Stimulated activated CD8-positive, alpha-beta memory T cell treated with anti-CD3 and anti-CD28 coated beads, Interleukin-4, amount 100 ng/mL, for 24 hours (primary cell): Measurements from ENCODE around the gene ARHGAP27.

ENCODE experiments used
- DNase-seq: peaks from one replicate; pipeline ENCODE4 v3.0.0-alpha.2; 2020; ENCODE audit warnings: low read depth

ARHGAP27 gene

DNA sequence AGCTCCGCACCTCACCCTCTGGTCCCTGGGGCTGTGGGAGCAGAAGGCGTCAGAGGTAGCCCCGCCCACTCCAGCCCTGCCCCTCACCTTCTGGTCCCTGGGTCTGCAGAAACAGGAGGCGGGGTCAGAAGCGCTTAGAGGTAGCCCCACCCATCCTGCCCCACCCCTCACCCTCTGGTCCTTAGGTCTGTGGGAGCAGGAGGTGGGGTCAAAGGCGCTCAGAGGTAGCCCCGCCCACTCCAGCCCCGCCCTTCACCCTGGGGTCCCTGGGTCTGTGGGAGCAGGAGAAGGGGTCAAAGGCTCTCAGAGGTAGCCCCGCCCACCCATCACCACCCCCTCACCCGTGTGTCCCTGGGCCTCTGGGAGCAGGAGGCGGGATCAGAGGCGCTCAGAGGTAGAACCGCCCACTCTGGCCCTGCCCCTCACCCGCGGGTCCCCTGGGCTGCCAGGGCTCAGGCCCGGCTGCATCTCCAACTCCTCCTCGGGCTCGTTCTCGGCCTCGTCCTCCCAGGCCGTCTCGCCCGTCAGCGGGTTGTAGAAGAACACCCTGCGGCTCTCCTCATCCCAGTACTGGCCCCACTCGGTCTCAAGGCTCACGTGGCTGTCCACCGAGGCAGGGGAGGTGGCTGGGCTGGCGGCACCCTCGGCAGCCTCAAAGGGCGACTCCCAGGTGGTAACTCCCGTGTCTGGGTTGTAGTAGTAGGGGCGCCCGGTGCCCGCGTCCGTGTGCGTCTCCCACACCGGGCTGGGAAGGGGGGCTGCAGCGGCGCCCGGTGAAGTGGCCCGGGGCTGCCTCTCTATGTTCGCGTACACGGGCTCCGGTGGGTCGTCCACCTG lies 27.2 kb downstream of the ARHGAP27 start:
- no peak for DNase-seq

GRCh38 chr17:45404870-45405249 lies 27.8 kb downstream of the ARHGAP27 start:
- no peak for DNase-seq

GRCh38 chr17:45403906-45404490 lies 28.7 kb downstream of the ARHGAP27 start:
- no peak for DNase-seq

- no peak for DNase-seq
Measured at GRCh38 chr17:45402916-45403315, 29.8 kb downstream of the ARHGAP27 start.

DNA sequence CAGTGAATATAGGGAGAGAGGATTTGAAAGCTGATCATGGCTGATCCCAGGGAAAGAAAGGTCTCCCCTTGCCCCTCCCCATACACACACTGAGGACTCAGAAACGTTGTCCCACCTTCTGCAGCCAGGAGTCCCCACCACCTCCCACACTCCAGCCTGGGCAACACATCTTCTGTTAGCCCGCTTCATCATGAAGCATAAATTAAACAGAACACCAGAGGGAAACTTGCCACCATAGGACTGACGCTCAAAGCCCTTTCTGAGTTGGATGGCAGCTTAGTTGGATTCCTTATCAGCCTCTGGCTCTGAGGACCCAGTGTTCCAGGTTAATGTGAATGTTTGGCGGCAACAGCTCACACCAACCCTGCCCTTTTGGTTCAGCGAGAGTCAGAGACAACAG lies 33.9 kb downstream of the ARHGAP27 start:
- DNase-seq = no peak

DNA sequence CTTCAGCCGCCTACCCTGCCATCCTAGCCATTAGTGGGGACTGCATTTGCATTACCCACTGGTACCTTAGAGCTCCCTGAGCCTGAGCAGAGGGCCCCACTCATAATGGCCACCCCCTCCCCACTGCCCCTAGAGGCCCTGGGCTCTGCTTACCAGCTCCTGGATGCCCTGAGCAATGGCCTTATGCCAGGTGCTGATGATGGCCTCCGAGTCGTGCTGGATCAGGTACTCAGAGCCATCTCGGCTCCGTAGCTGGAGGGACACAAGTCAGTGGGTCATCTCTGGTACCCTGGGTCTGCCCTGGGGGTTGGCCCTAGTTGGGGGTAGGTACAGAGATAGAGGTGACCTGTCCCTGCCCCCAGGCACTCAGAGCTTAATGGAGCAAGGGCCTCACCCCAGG lies 34.9 kb downstream of the ARHGAP27 start:
- DNase-seq = no peak

DNA sequence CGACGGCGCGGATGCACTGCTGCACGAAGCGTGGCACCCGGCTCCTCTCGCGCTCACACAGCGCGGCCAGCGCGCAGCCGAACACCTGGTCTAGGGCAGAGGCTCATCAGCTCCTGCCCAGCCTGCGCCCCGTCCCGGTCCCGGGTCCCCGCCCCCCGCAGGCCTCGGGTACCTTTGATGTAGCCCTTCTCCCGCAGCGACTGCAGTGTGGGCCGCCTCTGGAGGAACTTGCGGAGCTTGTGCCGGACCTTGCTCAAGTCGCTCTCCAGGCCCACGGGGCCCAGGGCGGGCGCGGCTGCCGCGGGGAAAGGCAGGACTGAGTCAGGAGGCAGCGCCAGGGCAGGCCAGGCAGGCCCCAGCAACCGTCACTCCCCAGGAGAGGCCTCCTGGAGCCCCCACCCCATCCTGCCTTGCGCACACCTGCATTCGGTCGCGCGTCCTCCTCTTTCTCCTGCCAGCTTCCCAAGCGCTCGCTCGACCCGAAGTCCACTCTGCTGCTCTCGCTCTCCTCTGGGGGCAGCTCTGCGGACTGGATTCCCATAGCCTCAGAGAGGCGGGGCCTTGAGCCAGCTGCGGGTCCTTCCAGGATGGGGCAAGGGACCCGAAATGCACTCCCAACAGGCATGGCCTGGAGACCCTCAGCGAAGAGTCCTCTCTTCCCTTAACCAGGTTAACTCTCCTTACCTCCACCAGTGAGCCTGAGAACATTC lies 36.0 kb downstream of the ARHGAP27 start:
- DNase-seq = no peak

DNA sequence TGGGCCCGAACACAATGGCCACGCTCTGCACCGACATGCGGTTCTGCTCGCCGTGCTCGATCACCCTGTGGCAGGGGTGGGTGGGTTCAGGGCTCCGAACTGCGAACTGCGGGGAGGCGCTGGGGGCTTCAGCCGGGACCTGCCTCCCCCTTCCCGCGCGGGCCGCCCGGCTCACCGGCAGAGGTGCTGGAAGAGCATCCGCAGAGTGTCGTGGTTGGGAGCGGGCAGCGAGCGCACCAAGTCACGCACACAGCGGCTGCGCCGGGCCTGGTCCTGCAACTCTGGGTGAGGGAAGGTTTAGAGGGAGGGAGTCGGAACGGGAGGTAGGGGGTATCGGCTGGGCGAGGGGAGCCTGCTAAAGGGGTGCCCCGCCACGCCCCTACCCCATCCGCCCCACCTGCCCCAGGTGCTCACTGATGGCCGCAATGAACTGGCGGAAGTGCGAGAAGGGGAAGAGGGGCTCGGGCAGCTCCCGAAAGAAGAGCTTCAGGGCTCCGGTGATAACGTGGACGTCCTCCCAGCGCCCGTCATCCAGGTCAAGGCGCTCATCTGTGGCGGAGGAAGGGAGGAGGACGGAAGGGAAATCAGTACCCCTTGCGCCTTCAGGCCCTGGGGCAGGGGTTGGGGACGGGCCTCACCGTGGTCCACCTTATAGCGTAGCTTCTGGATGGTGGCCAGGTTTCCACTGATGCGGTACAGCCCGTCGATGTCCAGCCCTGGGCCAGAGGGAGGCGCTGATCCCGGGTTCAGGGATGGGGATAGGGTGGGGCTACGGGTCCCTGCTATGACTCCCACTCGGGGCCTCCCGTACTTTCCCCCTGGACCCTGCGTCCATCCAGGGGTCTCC lies 36.9 kb downstream of the ARHGAP27 start:
- no peak for DNase-seq

GRCh38 chr17:45394913-45395568 lies 37.6 kb downstream of the ARHGAP27 start:
- peak; percentile 20 for DNase-seq

- no peak for DNase-seq
Measured at GRCh38 chr17:45394564-45394912, 38.1 kb downstream of the ARHGAP27 start.

DNA sequence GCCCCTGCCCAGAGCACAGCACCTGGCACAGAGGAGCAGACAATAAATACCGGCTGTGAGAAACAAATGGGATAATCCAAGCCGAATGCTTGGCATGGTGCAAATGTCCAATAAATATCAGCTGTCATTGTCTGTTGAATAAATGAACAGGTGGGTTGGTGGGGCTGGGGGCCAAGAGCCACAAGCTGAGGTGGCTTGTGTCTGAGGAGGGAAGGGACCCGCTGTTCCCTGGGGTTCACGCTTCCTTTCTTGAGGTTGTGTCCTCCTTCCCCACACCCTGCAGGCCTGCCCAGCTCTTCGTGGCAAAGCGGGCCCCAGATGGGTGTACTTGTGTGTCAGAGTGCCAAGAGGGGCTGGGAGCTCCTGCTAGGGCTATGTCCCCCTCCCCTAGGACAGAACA lies 38.6 kb downstream of the ARHGAP27 start:
- no peak for DNase-seq

- no peak for DNase-seq
Measured at GRCh38 chr17:45393411-45393810, 39.3 kb downstream of the ARHGAP27 start.

GRCh38 chr17:45391918-45392317 lies 40.8 kb downstream of the ARHGAP27 start:
- DNase-seq = no peak

DNA sequence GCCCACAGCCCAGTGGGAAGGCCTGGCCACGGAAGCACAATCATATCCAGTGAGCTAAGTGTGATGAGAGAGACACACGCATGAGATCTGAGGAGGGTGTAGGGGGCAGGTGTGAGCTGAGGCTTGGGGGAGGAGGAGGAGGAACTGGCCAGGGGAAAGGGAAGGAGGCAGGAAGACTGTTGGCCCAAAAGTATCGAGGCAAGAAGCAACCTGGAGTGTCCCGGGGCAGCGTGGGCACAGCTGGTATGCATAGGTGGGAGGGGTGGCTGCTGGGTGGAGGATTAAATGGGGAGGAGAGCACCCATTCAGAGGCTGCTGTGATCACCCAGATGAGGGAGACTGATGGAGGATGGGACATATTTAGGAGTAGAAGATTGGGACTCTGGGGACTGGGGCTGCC lies 41.4 kb downstream of the ARHGAP27 start:
- no peak for DNase-seq

GRCh38 chr17:45389354-45389753 lies 43.3 kb downstream of the ARHGAP27 start:
- DNase-seq = no peak

- no peak for DNase-seq
Measured at GRCh38 chr17:45388604-45389325, 43.9 kb downstream of the ARHGAP27 start.

- DNase-seq = no peak
Measured at GRCh38 chr17:45387739-45388138, 44.9 kb downstream of the ARHGAP27 start.

DNA sequence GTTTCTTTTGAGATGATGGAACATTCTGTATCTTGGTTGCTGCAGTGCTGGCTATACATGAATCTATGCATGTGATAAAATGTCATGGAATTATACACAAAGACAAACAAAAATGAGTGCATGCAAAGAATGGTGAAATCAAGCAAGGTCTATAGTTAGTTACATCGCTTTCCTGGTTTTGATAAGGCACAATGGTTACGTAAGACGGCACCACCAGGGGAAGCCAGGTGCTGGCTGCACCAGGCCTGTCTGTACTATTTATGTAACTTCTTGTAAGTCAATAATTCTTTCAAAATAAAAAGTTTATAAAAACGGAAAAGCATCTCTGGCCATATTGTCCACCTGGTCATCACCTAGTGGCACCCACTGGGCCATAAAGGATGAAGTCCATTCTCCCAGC lies 46.5 kb downstream of the ARHGAP27 start:
- no peak for DNase-seq

GRCh38 chr17:45385331-45385997 lies 47.2 kb downstream of the ARHGAP27 start:
- DNase-seq = peak; percentile 81

GRCh38 chr17:45384789-45385262 lies 47.8 kb downstream of the ARHGAP27 start:
- no peak for DNase-seq
